Keratinocyte (primary cell): ENCODE results near the gene EZH1. TPM values are rescaled to one million over a fixed set of nuclear protein-coding genes. Genes with fewer than 3 reads are reported as not detected.

Experiments used
- DNase-seq: peaks from one replicate; pipeline ENCODE4 v3.0.0-alpha.2; 2011; ENCODE audit warnings: low read depth, missing footprints, low spot score
- FAIRE-seq: peaks from 2 replicates; lab custom pipeline; 2011; peaks lifted over from hg19 to GRCh38; lab: Jason Lieb, UNC
- H2AFZ ChIP-seq: 2 replicates; pipeline ENCODE4 v1.6.0; 2012; ENCODE audit warnings: low read length, control low read depth, inconsistent platforms; ENCODE audit not compliant: control insufficient read depth
- H3K27ac ChIP-seq: 2 replicates; pipeline ENCODE4 v1.5.1; 2011; ENCODE audit warnings: low read length; ENCODE audit not compliant: control insufficient read depth, insufficient read depth
- H3K27me3 ChIP-seq: 3 replicates; pipeline ENCODE4 v1.6.0; 2011; ENCODE audit warnings: low read length; ENCODE audit not compliant: control insufficient read depth, insufficient read depth; ENCODE audit errors: extremely low read depth
- H3K36me3 ChIP-seq, 2 experiments: 2 replicates in 1 of 2; 3 replicates in 1 of 2; pipeline ENCODE4 v1.5.1; 2011; ENCODE audit warnings: low read length in 2 of 2, mild to moderate bottlenecking in 1 of 2; ENCODE audit not compliant: control insufficient read depth in 2 of 2, insufficient read depth in 2 of 2; ENCODE audit errors: extremely low read depth in 1 of 2
- H3K4me1 ChIP-seq: 3 replicates; pipeline ENCODE4 v1.5.1; 2011; ENCODE audit warnings: low read length; ENCODE audit not compliant: control insufficient read depth, insufficient read depth; ENCODE audit errors: extremely low read depth
- H3K4me2 ChIP-seq: 3 replicates; pipeline ENCODE4 v1.6.0; 2011; ENCODE audit warnings: low read depth, low read length; ENCODE audit not compliant: control insufficient read depth, insufficient read depth; ENCODE audit errors: extremely low read depth
- H3K4me3 ChIP-seq, 3 experiments: fragments of 200-600 bp in 1 of 3; sonication (generic) in 1 of 3; 2 replicates in 2 of 3; 3 replicates in 1 of 3; pipeline ENCODE4 v1.5.1; 2011 to 2016; ENCODE audit warnings: low read length in 3 of 3, mild to moderate bottlenecking in 3 of 3, control low read depth in 2 of 3, inconsistent platforms in 1 of 3, low read depth in 1 of 3, mixed read lengths in 1 of 3, mixed run types in 1 of 3, moderate library complexity in 1 of 3; ENCODE audit not compliant: control insufficient read depth in 2 of 3, insufficient read depth in 2 of 3; ENCODE audit errors: extremely low read depth in 1 of 3
- H3K79me2 ChIP-seq: 2 replicates; pipeline ENCODE4 v1.6.0; 2012; ENCODE audit warnings: low read length; ENCODE audit not compliant: control insufficient read depth, insufficient read depth
- H3K9ac ChIP-seq: 3 replicates; pipeline ENCODE4 v1.6.0; 2011; ENCODE audit warnings: low read length; ENCODE audit not compliant: control insufficient read depth, insufficient read depth; ENCODE audit errors: extremely low read depth
- H3K9me1 ChIP-seq: 3 replicates; pipeline ENCODE4 v1.6.0; 2011; ENCODE audit warnings: low read length; ENCODE audit not compliant: control insufficient read depth, insufficient read depth; ENCODE audit errors: extremely low read depth
- H3K9me3 ChIP-seq: 2 replicates; pipeline ENCODE4 v1.5.1; 2012; ENCODE audit warnings: low read depth, low read length; ENCODE audit not compliant: control insufficient read depth
- H4K20me1 ChIP-seq: 3 replicates; pipeline ENCODE4 v1.6.0; 2011; ENCODE audit warnings: low read length; ENCODE audit not compliant: control insufficient read depth, insufficient read depth; ENCODE audit errors: extremely low read depth
- EZH2 ChIP-seq: IDR thresholded peaks from one replicate; pipeline ENCODE4 v1.6.1; 2012; ENCODE audit warnings: inconsistent platforms, mild to moderate bottlenecking, low read length, moderate library complexity
- dilution Hi-C: fragments of 300-500 bp; cut with MboI; formaldehyde crosslinking; loops from one replicate; pipeline ENCODE4 v1.7.0; 2020; ENCODE audit warnings: low sequenced_read_pairs; ENCODE audit not compliant: extremely low pct_ligation_motif_present
- polyA plus RNA-seq, 5 experiments: library from polyadenylated mRNA; depleted of rRNA in 3 of 5; stranded (reverse) in 3 of 5; stranded (forward) in 1 of 5; unstranded in 1 of 5; fragments of >200 nt; gene quantifications; 1 replicate in 1 of 5; 2 replicates in 3 of 5; 3 replicates in 1 of 5; pipeline versions ENCODE4 v1.2.1 to v1.2.3, GENCODE V29; 2011 to 2012; ENCODE audit warnings: missing spikeins in 2 of 5, low read depth in 1 of 5, low replicate concordance in 1 of 5
- TF ChIP-seq, protein P1 (sequence below), 3 experiments: IDR thresholded peaks in 1 of 3; conservative IDR thresholded peaks in 1 of 3; optimal IDR thresholded peaks in 1 of 3; 2 replicates in 2 of 3; 3 replicates in 1 of 3; pipeline versions ENCODE3 to v1.5.1; 2011; ENCODE audit warnings: low read length in 3 of 3, mild to moderate bottlenecking in 3 of 3, moderate library complexity in 2 of 3, control low read depth in 1 of 3, inconsistent platforms in 1 of 3; ENCODE audit not compliant: insufficient read depth in 2 of 3; ENCODE audit errors: extremely low read depth in 1 of 3

Gene EZH1
- polyA plus RNA-seq, 1 donor (not counting 4 experiments of a cell fraction or from before 2014, with no cell fraction given): 18.3 TPM

DNA sequence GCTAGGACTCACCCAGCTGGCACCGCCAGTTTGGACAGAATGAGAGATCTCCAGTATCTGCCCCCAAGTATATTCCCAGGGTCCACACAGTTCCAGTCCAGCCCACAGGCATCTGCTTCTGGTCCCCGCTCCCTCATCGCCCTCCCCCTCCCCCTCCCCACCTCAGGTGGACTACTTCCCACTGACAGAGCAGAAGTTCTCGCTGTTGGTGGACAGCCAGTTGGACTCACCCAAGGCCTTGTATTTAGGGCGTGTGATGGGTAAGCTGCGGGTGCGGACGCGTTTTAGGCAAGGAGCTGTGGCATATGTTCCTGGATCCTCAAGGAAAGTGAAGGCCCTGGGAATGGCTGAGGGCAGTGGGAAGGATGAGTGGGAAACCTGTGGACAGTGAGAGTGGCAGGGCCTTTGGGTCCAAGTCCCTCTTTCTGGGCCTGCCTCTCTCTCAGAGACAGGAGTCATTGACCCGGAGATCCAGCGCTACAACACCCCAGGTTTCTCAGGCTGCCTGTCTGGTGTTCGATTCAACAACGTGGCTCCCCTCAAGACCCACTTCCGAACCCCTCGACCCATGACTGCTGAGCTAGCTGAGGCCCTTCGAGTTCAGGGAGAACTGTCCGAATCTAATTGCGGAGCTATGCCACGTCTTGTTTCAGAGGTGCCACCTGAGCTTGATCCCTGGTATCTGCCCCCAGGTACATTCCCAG, 47.6 kb downstream of the EZH1 start:
- no peak overlapping the region for H3K4me3 ChIP-seq

DNA sequence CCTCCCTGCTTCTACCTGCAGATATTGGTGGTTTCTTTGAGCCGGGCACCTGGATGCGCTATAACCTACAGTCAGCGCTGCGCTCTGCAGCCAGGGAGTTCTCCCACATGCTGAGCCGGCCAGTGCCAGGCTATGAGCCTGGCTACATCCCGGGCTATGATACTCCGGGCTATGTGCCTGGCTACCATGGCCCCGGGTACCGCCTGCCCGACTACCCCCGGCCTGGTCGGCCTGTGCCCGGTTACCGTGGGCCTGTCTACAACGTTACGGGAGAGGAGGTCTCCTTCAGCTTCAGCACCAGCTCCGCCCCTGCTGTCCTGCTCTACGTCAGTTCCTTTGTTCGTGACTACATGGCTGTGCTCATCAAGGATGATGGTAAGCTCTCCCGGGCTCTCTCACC, 49.3 kb downstream of the EZH1 start:
- FAIRE-seq (no peak), DNase-seq (no peak)
- Histone ChIP-seq H3K27me3 (no peaks in the 10 kb centered on the region), H3K4me3 (no peak overlapping the region), H3K4me1 (no peaks in the 10 kb centered on the region), H3K9ac (no peak overlapping the region), H3K79me2 (no peaks in the 10 kb centered on the region), H3K4me2 (no peak overlapping the region), H3K27ac (no peak overlapping the region), H3K36me3 (peaks cover 0 to 4% of the 10 kb centered on the region in 2 experiments), H3K9me1 (no peaks in the 10 kb centered on the region), H4K20me1 (no peaks in the 10 kb centered on the region), H3K9me3 (no peaks in the 10 kb centered on the region), H2AFZ (no peak overlapping the region)
- no peak for TF ChIP-seq EZH2
- TF ChIP-seq, protein P1, sequence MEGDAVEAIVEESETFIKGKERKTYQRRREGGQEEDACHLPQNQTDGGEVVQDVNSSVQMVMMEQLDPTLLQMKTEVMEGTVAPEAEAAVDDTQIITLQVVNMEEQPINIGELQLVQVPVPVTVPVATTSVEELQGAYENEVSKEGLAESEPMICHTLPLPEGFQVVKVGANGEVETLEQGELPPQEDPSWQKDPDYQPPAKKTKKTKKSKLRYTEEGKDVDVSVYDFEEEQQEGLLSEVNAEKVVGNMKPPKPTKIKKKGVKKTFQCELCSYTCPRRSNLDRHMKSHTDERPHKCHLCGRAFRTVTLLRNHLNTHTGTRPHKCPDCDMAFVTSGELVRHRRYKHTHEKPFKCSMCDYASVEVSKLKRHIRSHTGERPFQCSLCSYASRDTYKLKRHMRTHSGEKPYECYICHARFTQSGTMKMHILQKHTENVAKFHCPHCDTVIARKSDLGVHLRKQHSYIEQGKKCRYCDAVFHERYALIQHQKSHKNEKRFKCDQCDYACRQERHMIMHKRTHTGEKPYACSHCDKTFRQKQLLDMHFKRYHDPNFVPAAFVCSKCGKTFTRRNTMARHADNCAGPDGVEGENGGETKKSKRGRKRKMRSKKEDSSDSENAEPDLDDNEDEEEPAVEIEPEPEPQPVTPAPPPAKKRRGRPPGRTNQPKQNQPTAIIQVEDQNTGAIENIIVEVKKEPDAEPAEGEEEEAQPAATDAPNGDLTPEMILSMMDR (optimal IDR thresholded peaks at IDR 0.05 in 1 of 3, IDR thresholded peaks at IDR 0.05 in 1 of 3, conservative IDR thresholded peaks at IDR 0.05 in 1 of 3; ENCODE audit: extremely low read depth in 1 of 3, insufficient read depth in 2 of 3, low read length in 3 of 3): no peak
- dilution Hi-C loops: no loop called here

More for the DNA sequence above, 47.6 kb downstream of the EZH1 start:
- no peak overlapping the region for H3K4me2 ChIP-seq
- FAIRE-seq (no peak), DNase-seq (no peak)
- no peaks in the 10 kb centered on the region for H3K4me1 ChIP-seq
- H3K27me3 ChIP-seq: no peaks in the 10 kb centered on the region
- H3K9me3 ChIP-seq: no peaks in the 10 kb centered on the region
- dilution Hi-C loops: no loop called here
- no peaks in the 10 kb centered on the region for H3K9me1 ChIP-seq
- H3K27ac ChIP-seq: no peak overlapping the region
- no peak overlapping the region for H3K9ac ChIP-seq
- H2AFZ ChIP-seq: no peak overlapping the region
- no peaks in the 10 kb centered on the region for H4K20me1 ChIP-seq
- no peaks in the 10 kb centered on the region for H3K79me2 ChIP-seq
- H3K36me3 ChIP-seq: peaks cover 0 to 15% of the 10 kb centered on the region in 2 experiments
- TF ChIP-seq, protein P1 (optimal IDR thresholded peaks at IDR 0.05 in 1 of 3, IDR thresholded peaks at IDR 0.05 in 1 of 3, conservative IDR thresholded peaks at IDR 0.05 in 1 of 3; ENCODE audit: extremely low read depth in 1 of 3, insufficient read depth in 2 of 3, low read length in 3 of 3): no peak
- no peak for TF ChIP-seq EZH2
